Neural cell (in vitro differentiated cells): ENCODE data around the gene PXMP2.

Experiments
- CTCF ChIP-seq: fragments of 450-650 bp; IDR thresholded peaks from 2 replicates; pipeline ENCODE4 v1.5.1; 2014; ENCODE audit warnings: antibody characterized with exemption, mild to moderate bottlenecking, moderate library complexity; ENCODE audit not compliant: poor library complexity, severe bottlenecking
- EP300 ChIP-seq: fragments of 450-650 bp; conservative IDR thresholded peaks from 2 replicates; pipeline ENCODE4 v1.6.1; 2014; ENCODE audit warnings: antibody characterized with exemption, mild to moderate bottlenecking, moderate library complexity; ENCODE audit not compliant: poor library complexity, severe bottlenecking
- EZH2 ChIP-seq: fragments of 200-600, 300-800 bp; shearing (Covaris generic), sonication (generic); IDR thresholded peaks from 2 replicates; pipeline ENCODE4 v1.6.1; 2014; ENCODE audit warnings: antibody characterized with exemption, low read length, borderline replicate concordance, mild to moderate bottlenecking; ENCODE audit not compliant: insufficient read depth, poor library complexity, severe bottlenecking
- POLR2AphosphoS5 ChIP-seq: IDR thresholded peaks from 2 replicates; pipeline ENCODE4 v1.6.1; 2012
- SMC3 ChIP-seq: fragments of 450-650 bp; conservative IDR thresholded peaks from 2 replicates; pipeline ENCODE4 v1.6.1; 2014; ENCODE audit warnings: antibody characterized with exemption, mild to moderate bottlenecking, moderate library complexity; ENCODE audit not compliant: poor library complexity
- TF ChIP-seq, protein P1 (sequence below): IDR thresholded peaks from 2 replicates; pipeline ENCODE4 v1.6.1; 2012; ENCODE audit warnings: borderline replicate concordance

- TF ChIP-seq EZH2, result no peak
- TF ChIP-seq CTCF, result no peak
- no peak for TF ChIP-seq EP300
- TF ChIP-seq, protein P1, sequence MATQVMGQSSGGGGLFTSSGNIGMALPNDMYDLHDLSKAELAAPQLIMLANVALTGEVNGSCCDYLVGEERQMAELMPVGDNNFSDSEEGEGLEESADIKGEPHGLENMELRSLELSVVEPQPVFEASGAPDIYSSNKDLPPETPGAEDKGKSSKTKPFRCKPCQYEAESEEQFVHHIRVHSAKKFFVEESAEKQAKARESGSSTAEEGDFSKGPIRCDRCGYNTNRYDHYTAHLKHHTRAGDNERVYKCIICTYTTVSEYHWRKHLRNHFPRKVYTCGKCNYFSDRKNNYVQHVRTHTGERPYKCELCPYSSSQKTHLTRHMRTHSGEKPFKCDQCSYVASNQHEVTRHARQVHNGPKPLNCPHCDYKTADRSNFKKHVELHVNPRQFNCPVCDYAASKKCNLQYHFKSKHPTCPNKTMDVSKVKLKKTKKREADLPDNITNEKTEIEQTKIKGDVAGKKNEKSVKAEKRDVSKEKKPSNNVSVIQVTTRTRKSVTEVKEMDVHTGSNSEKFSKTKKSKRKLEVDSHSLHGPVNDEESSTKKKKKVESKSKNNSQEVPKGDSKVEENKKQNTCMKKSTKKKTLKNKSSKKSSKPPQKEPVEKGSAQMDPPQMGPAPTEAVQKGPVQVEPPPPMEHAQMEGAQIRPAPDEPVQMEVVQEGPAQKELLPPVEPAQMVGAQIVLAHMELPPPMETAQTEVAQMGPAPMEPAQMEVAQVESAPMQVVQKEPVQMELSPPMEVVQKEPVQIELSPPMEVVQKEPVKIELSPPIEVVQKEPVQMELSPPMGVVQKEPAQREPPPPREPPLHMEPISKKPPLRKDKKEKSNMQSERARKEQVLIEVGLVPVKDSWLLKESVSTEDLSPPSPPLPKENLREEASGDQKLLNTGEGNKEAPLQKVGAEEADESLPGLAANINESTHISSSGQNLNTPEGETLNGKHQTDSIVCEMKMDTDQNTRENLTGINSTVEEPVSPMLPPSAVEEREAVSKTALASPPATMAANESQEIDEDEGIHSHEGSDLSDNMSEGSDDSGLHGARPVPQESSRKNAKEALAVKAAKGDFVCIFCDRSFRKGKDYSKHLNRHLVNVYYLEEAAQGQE, result no peak
- TF ChIP-seq POLR2AphosphoS5, result no peak
- TF ChIP-seq SMC3, result no peak
Measured at GRCh38 chr12:132747896-132748295, 60.5 kb downstream of the PXMP2 start.
